ENCODE results near the gene DUOX1. TPM values are rescaled to one million over a fixed set of nuclear protein-coding genes. Genes with fewer than 3 reads are reported as not detected.
A peak's percentile ranks its signal among the peaks of the same experiment; 100 is the strongest.

The DUOX1 gene
- total and polyA plus RNA-seq, 2 of the 13 experiments (the other 11 are each of a cell fraction or from before 2014, with no cell fraction given), result 0.03 TPM; not detected in 1

- TF ChIP-seq HDAC1 (CRISPR knock-in tag; IDR thresholded peaks at IDR 0.05), result no peak
- TF ChIP-seq ISL2 (CRISPR knock-in tag; IDR thresholded peaks at IDR 0.05), result no peak
- no peak for TF ChIP-seq ZBTB40 (IDR thresholded peaks at IDR 0.05)
- peak; percentile 70; the same call in 1 of the 2 replicates for TF ChIP-seq ZBTB40 (CRISPR knock-in tag; IDR thresholded peaks at IDR 0.05)
- peak; percentile 62 for TF ChIP-seq IKZF5 (CRISPR knock-in tag; IDR thresholded peaks at IDR 0.05)
- TF ChIP-seq ZNF557 (CRISPR knock-in tag; IDR thresholded peaks at IDR 0.05), result peak; percentile 83; the same call in 1 of the 2 replicates
- TF ChIP-seq SMAD1 (CRISPR knock-in tag; IDR thresholded peaks at IDR 0.05; ENCODE audit: borderline replicate concordance, low read depth), result 0 out of 2 replicates have a peak, but pooled peaks have one; percentile 75
- no peak for TF ChIP-seq ZMAT3 (CRISPR knock-in tag; conservative IDR thresholded peaks at IDR 0.05)
- TF ChIP-seq SNAPC2 (CRISPR knock-in tag; IDR thresholded peaks at IDR 0.05), result 0 out of 2 replicates have a peak, but pooled peaks have one; percentile 73
- TF ChIP-seq FOXA1 (IDR thresholded peaks at IDR 0.05), result no peak
- TF ChIP-seq FOXA1 (CRISPR knock-in tag; IDR thresholded peaks at IDR 0.05), result peak; percentile 69
- no peak for TF ChIP-seq JARID2 (CRISPR knock-in tag; IDR thresholded peaks at IDR 0.05; ENCODE audit: insufficient replicate concordance)
Observed at GRCh38 chr15:45200001-45200798, 70.4 kb downstream of the DUOX1 start (continued).
